ENCODE data around the gene NHERF2.

The NHERF2 gene

DNA sequence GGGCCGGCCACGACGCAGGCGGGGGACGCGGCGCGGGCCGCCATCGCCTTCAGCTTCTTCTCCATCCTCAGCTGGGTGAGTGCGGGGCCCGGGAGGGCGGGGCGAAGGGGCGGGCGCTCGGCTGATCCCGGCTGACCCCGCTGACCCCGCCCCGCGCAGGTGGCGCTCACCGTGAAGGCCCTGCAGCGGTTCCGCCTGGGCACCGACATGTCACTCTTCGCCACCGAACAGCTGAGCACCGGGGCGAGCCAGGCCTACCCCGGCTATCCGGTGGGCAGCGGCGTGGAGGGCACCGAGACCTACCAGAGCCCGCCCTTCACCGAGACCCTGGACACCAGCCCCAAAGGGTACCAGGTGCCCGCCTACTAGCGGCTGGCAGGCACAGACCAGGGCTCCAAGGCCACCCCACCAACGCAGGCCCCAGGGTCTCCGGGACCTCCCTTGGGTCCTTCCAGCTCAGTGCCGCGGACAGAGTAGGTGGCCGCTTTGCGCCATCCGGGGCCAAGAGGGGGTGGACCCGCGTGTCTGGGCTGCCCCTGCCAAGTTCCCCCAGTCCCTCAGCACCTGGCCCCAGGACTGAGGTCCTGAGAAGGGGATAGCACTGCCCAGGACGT is 33.9 kb upstream of the NHERF2 start:
- Mint-ChIP-seq H3K4me3 (no peak overlapping the region), H3K27ac (no peak overlapping the region), H3K9me3 (no peaks in the 10 kb centered on the region), H3K36me3 (ENCODE audit: low read depth) (peaks cover 14% of the 10 kb centered on the region), H3K4me1 (peaks cover 9% of the 10 kb centered on the region), H3K27me3 (ENCODE audit: low read depth) (peaks cover 56% of the 10 kb centered on the region)
- TF ChIP-seq, protein P1, sequence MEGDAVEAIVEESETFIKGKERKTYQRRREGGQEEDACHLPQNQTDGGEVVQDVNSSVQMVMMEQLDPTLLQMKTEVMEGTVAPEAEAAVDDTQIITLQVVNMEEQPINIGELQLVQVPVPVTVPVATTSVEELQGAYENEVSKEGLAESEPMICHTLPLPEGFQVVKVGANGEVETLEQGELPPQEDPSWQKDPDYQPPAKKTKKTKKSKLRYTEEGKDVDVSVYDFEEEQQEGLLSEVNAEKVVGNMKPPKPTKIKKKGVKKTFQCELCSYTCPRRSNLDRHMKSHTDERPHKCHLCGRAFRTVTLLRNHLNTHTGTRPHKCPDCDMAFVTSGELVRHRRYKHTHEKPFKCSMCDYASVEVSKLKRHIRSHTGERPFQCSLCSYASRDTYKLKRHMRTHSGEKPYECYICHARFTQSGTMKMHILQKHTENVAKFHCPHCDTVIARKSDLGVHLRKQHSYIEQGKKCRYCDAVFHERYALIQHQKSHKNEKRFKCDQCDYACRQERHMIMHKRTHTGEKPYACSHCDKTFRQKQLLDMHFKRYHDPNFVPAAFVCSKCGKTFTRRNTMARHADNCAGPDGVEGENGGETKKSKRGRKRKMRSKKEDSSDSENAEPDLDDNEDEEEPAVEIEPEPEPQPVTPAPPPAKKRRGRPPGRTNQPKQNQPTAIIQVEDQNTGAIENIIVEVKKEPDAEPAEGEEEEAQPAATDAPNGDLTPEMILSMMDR (IDR thresholded peaks at IDR 0.05; ENCODE audit: unreplicated experiment in 3 of 3) = no peak

- Mint-ChIP-seq H3K27ac (peak overlapping the region in 2 of 3 experiments; percentile 35 to 54), H3K4me1 (peaks cover 5% of the 10 kb centered on the region), H3K9me3 (no peaks in the 10 kb centered on the region), H3K36me3 (ENCODE audit: low read depth) (peaks cover 16% of the 10 kb centered on the region), H3K4me3 (peak overlapping the region; percentile 33 to 68 (median 52)), H3K27me3 (ENCODE audit: low read depth) (peaks cover 47% of the 10 kb centered on the region)
- TF ChIP-seq, protein P1 (IDR thresholded peaks at IDR 0.05; ENCODE audit: unreplicated experiment in 3 of 3) = no peak
Observed at GRCh38 chr16:1993731-1994131, 33.0 kb upstream of the NHERF2 start.

GRCh38 chr16:1997494-1998359 is 29.0 kb upstream of the NHERF2 start:
- Mint-ChIP-seq H3K4me1 (no peaks in the 10 kb centered on the region), H3K27ac (no peak overlapping the region), H3K4me3 (no peak overlapping the region), H3K9me3 (no peaks in the 10 kb centered on the region), H3K36me3 (ENCODE audit: low read depth) (peaks cover 23% of the 10 kb centered on the region), H3K27me3 (ENCODE audit: low read depth) (peaks cover 19% of the 10 kb centered on the region)
- TF ChIP-seq, protein P1 (IDR thresholded peaks at IDR 0.05; ENCODE audit: unreplicated experiment in 3 of 3) = no peak

GRCh38 chr16:1998360-1998835 is 28.3 kb upstream of the NHERF2 start:
- H3K27me3 Mint-ChIP-seq (ENCODE audit: low read depth) = peaks cover 13% of the 10 kb centered on the region
- H3K4me1 Mint-ChIP-seq = no peaks in the 10 kb centered on the region
- no peak overlapping the region for H3K27ac Mint-ChIP-seq
- H3K9me3 Mint-ChIP-seq = no peaks in the 10 kb centered on the region
- H3K4me3 Mint-ChIP-seq = no peak overlapping the region
- peaks cover 23% of the 10 kb centered on the region for H3K36me3 Mint-ChIP-seq (ENCODE audit: low read depth)
- TF ChIP-seq, protein P1 (IDR thresholded peaks at IDR 0.05; ENCODE audit: unreplicated experiment in 3 of 3) = no peak

- TF ChIP-seq, protein P1 (IDR thresholded peaks at IDR 0.05; ENCODE audit: unreplicated experiment in 3 of 3) = no peak
- H3K9me3 Mint-ChIP-seq = no peaks in the 10 kb centered on the region
- H3K27ac Mint-ChIP-seq = no peak overlapping the region
- peaks cover 6% of the 10 kb centered on the region for H3K27me3 Mint-ChIP-seq (ENCODE audit: low read depth)
- no peak overlapping the region for H3K4me3 Mint-ChIP-seq
- peaks cover 23% of the 10 kb centered on the region for H3K36me3 Mint-ChIP-seq (ENCODE audit: low read depth)
- H3K4me1 Mint-ChIP-seq = peaks cover 3% of the 10 kb centered on the region
Observed at GRCh38 chr16:1998852-1999801, 27.6 kb upstream of the NHERF2 start.
